Small intestine (tissue), 7 donors: Measurements from ENCODE around the gene TMEM19. TPM values are rescaled to one million over a fixed set of nuclear protein-coding genes. Genes with fewer than 3 reads are reported as not detected.

Experiments
- DNase-seq, 2 donors: peaks; one replicate each; pipeline versions ENCODE4 v3.0.0 to v3.0.0-alpha.2; 2013
- FAIRE-seq: peaks from 2 replicates; lab custom pipeline; 2012; peaks lifted over from hg19 to GRCh38; lab: Jason Lieb, UNC
- H3K27ac ChIP-seq, 3 donors: one replicate each; pipeline ENCODE4 v1.5.1; 2013; ENCODE audit warnings: low read length in 2 of 3, mild to moderate bottlenecking in 2 of 3, control low read depth in 1 of 3, inconsistent platforms in 1 of 3, low read depth in 1 of 3, moderate library complexity in 1 of 3
- H3K27me3 ChIP-seq, 3 donors: one replicate each; pipeline ENCODE4 v1.6.1; 2013; ENCODE audit warnings: low read length in 3 of 3, inconsistent platforms in 1 of 3; ENCODE audit not compliant: control insufficient read depth in 3 of 3, insufficient read depth in 3 of 3
- H3K36me3 ChIP-seq, 3 donors: one replicate each; pipeline ENCODE4 v1.6.1; 2013; ENCODE audit warnings: low read length in 3 of 3, inconsistent platforms in 1 of 3, low read depth in 1 of 3, mild to moderate bottlenecking in 1 of 3, moderate library complexity in 1 of 3; ENCODE audit not compliant: control insufficient read depth in 3 of 3, insufficient read depth in 2 of 3
- H3K4me1 ChIP-seq, 3 donors: one replicate each; pipeline ENCODE4 v1.6.1; 2013; ENCODE audit warnings: low read length in 2 of 3, inconsistent platforms in 1 of 3, low read depth in 1 of 3, mild to moderate bottlenecking in 1 of 3, moderate library complexity in 1 of 3; ENCODE audit not compliant: control insufficient read depth in 3 of 3, insufficient read depth in 2 of 3
- H3K4me3 ChIP-seq, 3 donors: one replicate each; pipeline ENCODE4 v1.5.1; 2013; ENCODE audit warnings: low read length in 3 of 3, control low read depth in 1 of 3, inconsistent platforms in 1 of 3, low read depth in 1 of 3, mild to moderate bottlenecking in 1 of 3, moderate library complexity in 1 of 3
- H3K9me3 ChIP-seq, 2 donors: one replicate each; pipeline ENCODE4 v1.6.1; 2013; ENCODE audit warnings: low read depth in 1 of 2, low read length in 1 of 2; ENCODE audit not compliant: control insufficient read depth in 2 of 2, insufficient read depth in 1 of 2
- WGBS, 3 donors: extraction: QIAGEN DNeasy Blood & Tissue Kit; methylation state at CpG; one replicate each; pipeline ENCODE4 v1.1.7; 2013; 5-methylcytosine and 5-hydroxymethylcytosine counted together
- polyA plus RNA-seq, 4 donors: library from polyadenylated mRNA; stranded (reverse) in 3 of 4; unstranded in 1 of 4; fragments of 200-250 nt in 3 of 4; fragments of 120-200 nt in 1 of 4; gene quantifications; one replicate each; pipeline versions ENCODE4 v1.2.1 to v1.2.3, GENCODE V29; 2013
- donor health status: healthy with polysubstance abuse.
- donor health status: control.
- donor health status: control.
- donor health status: Bipolar disorder and iron deficiency.
- donor health status: healthy.

TMEM19 gene
- polyA plus RNA-seq, 4 donors = 12.2 to 28.8 (median 16.2) TPM

DNA sequence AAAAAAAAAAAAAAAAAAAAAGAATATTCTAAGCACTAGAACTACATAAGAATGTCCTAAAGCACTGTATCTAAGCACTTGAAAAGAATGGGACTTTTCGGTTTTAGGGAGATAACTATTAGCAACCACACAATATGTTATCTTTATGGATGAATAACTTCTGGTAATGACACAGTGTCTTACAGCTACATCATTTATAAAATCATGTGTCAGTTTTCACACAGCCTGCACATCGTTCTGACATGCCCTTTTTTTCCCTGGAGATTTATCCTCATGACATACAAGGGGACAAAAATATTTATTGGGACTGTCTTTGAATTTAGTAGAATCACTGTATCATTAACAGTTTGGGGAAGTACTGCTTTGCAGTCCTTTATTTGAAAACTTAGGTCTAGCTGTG is 17.3 kb downstream of the TMEM19 start:
- H3K9me3 ChIP-seq = no peaks in the 10 kb centered on the region
- peaks cover 4 to 14% (median 11%) of the 10 kb centered on the region in 3 donors for H3K36me3 ChIP-seq
- no peak for FAIRE-seq
- no peaks in the 10 kb centered on the region for H3K27me3 ChIP-seq
- H3K27ac ChIP-seq = no peak overlapping the region
- H3K4me1 ChIP-seq = peaks cover 0 to 5% (median 0%) of the 10 kb centered on the region in 3 donors
- no peak overlapping the region for H3K4me3 ChIP-seq
- WGBS, 3 donors = 80 to 87% (median 84%) methylated on average over 2 of the region's 2 CpGs
- no peak for DNase-seq

DNA sequence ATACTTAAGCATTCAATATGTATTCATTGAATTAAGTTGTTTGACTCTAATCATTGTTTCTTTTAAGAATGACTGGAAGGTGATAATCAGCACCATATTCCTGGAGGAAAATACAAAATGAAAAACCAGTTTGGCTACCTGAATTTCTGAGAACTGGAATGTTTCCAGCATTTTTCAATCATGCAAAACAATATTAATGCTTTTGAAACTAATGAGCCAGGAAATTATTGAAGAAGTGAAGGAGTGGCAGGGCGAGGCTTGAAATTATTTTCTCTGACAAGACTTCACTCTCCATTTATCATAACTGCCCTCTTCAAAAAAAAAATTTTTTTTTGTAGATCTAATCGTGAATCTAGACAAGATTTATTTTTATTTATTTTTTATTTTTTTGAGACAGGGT is 19.0 kb downstream of the TMEM19 start:
- no peak overlapping the region for H3K4me3 ChIP-seq
- no peak for FAIRE-seq
- H3K36me3 ChIP-seq = peaks cover 4 to 14% (median 6%) of the 10 kb centered on the region in 3 donors
- no peak for DNase-seq
- WGBS, 3 donors = 44 to 73% (median 67%) methylated on average over 2 of the region's 2 CpGs
- H3K9me3 ChIP-seq = no peaks in the 10 kb centered on the region
- H3K27ac ChIP-seq = no peak overlapping the region
- no peaks in the 10 kb centered on the region for H3K27me3 ChIP-seq
- H3K4me1 ChIP-seq = peaks cover 0 to 5% (median 0%) of the 10 kb centered on the region in 3 donors

DNA sequence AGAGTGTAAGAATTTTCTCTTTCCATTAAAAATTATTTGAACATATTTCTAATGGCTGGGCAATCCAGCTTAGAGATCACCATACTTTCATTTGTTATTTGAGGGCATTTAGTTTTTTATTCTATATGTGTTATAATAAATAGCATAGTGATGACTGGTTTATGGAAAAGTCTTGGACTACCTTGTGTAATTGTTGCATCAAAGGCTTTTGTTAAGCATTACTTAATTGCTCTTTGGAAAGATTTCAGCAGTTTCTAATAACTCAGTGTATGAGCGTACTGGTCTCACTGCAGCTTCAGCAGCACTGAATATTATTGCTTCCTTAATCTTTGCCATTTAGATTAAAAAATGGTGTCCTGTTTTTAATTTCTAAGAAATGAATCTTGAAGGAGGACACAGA is 22.8 kb downstream of the TMEM19 start:
- Histone ChIP-seq H3K4me3 (no peak overlapping the region), H3K27ac (no peak overlapping the region), H3K36me3 (peaks cover 0 to 9% (median 4%) of the 10 kb centered on the region in 3 donors), H3K27me3 (no peaks in the 10 kb centered on the region), H3K4me1 (peaks cover 0 to 5% (median 0%) of the 10 kb centered on the region in 3 donors), H3K9me3 (no peaks in the 10 kb centered on the region)
- DNase-seq (no peak), FAIRE-seq (no peak)
- WGBS, 3 donors = 95 to 98% (median 95%) methylated on average over 1 of the region's 1 CpG

GRCh38 chr12:71710276-71711125 is 24.6 kb downstream of the TMEM19 start:
- Histone ChIP-seq H3K4me3 (no peak overlapping the region), H3K27me3 (no peaks in the 10 kb centered on the region), H3K27ac (no peak overlapping the region), H3K9me3 (peaks cover 0 to 8% of the 10 kb centered on the region in 2 donors), H3K36me3 (peaks cover 0 to 6% (median 0%) of the 10 kb centered on the region in 3 donors), H3K4me1 (peaks cover 0 to 5% (median 0%) of the 10 kb centered on the region in 3 donors)
- FAIRE-seq (no peak), DNase-seq (no peak)
- WGBS, 3 donors = 83 to 89% (median 87%) methylated on average over 7 of the region's 7 CpGs

- Histone ChIP-seq H3K9me3 (peaks cover 0 to 8% of the 10 kb centered on the region in 2 donors), H3K4me1 (no peaks in the 10 kb centered on the region), H3K36me3 (no peaks in the 10 kb centered on the region), H3K27ac (no peak overlapping the region), H3K27me3 (no peaks in the 10 kb centered on the region), H3K4me3 (no peak overlapping the region)
- DNase-seq = no peak
- FAIRE-seq = no peak
These were observed 32.7 kb downstream of the TMEM19 start for GRCh38 chr12:71718611-71719010.

DNA sequence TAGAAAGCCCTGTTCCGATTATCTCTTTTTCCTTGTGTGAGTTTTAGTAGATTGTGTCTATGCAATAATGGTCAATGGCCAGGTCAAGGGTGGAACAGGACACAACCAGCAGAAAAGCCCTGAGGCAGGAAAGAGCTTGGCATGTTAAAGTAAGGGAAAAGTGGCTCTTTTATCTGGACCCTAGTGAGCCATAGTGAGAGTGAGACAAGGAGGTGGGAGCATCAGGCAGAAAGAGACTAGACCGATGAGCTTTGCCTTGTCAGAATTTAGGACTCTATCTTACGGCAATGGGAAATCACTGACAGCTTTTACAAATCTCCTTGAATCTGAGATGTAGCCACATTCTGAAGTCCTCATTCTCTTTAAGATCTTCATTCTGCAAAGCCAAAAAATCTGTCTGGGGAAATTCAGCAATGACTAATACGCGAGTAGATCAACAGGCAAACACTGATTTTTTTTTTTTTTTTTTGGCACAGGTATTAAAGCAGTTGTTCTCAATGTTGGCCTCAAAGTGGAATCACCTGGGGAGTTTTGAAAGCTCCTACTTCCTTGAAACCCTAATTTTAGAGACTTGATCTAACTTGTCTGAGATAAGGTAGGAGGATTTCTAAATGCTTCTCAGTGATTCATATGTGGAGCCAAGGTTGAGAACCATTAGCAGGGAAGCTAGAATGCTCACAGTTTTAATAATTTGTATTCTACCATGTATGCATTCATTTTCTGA is 33.9 kb downstream of the TMEM19 start:
- FAIRE-seq = no peak
- no peaks in the 10 kb centered on the region for H3K4me1 ChIP-seq
- no peaks in the 10 kb centered on the region for H3K27me3 ChIP-seq
- WGBS, 3 donors = 76 to 89% (median 83%) methylated on average over 5 of the region's 5 CpGs
- no peak overlapping the region for H3K4me3 ChIP-seq
- peaks cover 0 to 2% of the 10 kb centered on the region in 2 donors for H3K9me3 ChIP-seq
- no peak overlapping the region for H3K27ac ChIP-seq
- H3K36me3 ChIP-seq = no peaks in the 10 kb centered on the region
- DNase-seq = no peak

DNA sequence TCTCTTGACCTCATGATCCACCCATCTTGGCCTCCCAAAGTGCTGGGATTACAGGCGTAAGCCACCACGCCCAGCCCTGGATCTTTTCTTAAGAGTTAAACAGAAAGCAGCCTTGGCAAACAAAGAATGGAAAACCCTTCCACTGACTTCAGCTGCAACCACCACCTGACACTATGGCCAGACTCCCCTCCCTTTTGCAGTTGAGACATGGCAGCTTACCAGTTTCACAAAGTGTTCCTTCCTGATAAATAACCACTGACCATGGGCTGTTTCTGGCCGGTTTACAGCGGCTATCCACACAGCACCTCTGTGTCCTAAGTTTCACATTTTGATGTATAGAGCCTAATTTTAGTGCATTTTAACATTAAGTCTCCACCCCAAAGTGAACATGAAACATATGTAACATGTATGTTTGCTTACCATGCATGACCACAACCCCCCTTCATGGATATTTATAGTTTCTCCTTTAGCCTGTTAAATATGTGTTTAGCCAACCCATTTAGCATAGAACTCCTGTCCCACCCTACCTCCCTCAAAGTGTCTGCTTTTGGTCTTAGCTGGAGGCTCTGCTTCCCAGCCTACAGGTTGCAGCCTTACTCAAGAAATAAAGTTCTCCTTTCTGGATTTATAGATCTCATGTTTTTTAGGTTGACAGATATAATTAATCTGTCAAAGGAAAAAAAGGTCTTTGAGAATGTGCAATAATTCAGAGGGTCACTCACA is 36.1 kb downstream of the TMEM19 start:
- 93 to 96% (median 94%) methylated on average over 4 of the region's 4 CpGs for WGBS, 3 donors
- Histone ChIP-seq H3K4me1 (no peaks in the 10 kb centered on the region), H3K27ac (no peak overlapping the region), H3K27me3 (no peaks in the 10 kb centered on the region), H3K4me3 (no peak overlapping the region), H3K9me3 (no peaks in the 10 kb centered on the region), H3K36me3 (no peaks in the 10 kb centered on the region)
- FAIRE-seq (no peak), DNase-seq (no peak)

GRCh38 chr12:71725011-71725410 is 39.1 kb downstream of the TMEM19 start:
- 89 to 94% (median 90%) methylated on average over 3 of the region's 3 CpGs for WGBS, 3 donors
- FAIRE-seq = no peak

More at GRCh38 chr12:71725011-71725410, 39.1 kb downstream of the TMEM19 start:
- H3K27ac ChIP-seq = no peak overlapping the region
- H3K27me3 ChIP-seq = no peaks in the 10 kb centered on the region
- H3K4me1 ChIP-seq = no peaks in the 10 kb centered on the region
- no peaks in the 10 kb centered on the region for H3K36me3 ChIP-seq
- no peak overlapping the region for H3K4me3 ChIP-seq
- no peak for DNase-seq
- H3K9me3 ChIP-seq = no peaks in the 10 kb centered on the region
